GM18909 (cell line): ENCODE results near the gene KHSRP.

ENCODE experiments used
- ATAC-seq: cut with Tn5 transposase; IDR thresholded peaks from one replicate; pipeline ENCODE4 v1.9.1; 2021; ENCODE audit warnings: mild to moderate bottlenecking; ENCODE audit not compliant: unreplicated experiment, poor library complexity

Gene KHSRP

GRCh38 chr19:6364353-6364752 is 60.3 kb downstream of the KHSRP start:
- ATAC-seq: no peak
